H9 (cell line): ENCODE results near the gene ZNF490. TPM values are rescaled to one million over a fixed set of nuclear protein-coding genes. Genes with fewer than 3 reads are reported as not detected.

Experiments used
- DNase-seq: peaks from one replicate; pipeline ENCODE4 v3.0.0-alpha.2; 2017
- H2AFZ ChIP-seq: one replicate; pipeline ENCODE4 v1.6.1; 2013; ENCODE audit warnings: mild to moderate bottlenecking, low read length, control low read depth, moderate library complexity
- H2AK5ac ChIP-seq: 2 replicates; pipeline ENCODE4 v1.6.1; 2013; ENCODE audit warnings: low read length, control low read depth, mixed read lengths; ENCODE audit not compliant: insufficient read length
- H2BK120ac ChIP-seq: one replicate; pipeline ENCODE4 v1.6.1; 2013; ENCODE audit warnings: low read depth, mild to moderate bottlenecking, low read length, control low read depth, inconsistent platforms; ENCODE audit not compliant: poor library complexity, severe bottlenecking
- H2BK12ac ChIP-seq: 2 replicates; pipeline ENCODE4 v1.6.1; 2013; ENCODE audit warnings: low read length, control low read depth, mixed read lengths, low read depth; ENCODE audit not compliant: insufficient read length
- H2BK15ac ChIP-seq: 2 replicates; pipeline ENCODE4 v1.6.1; 2013; ENCODE audit warnings: low read depth, low read length, control low read depth
- H2BK20ac ChIP-seq: one replicate; pipeline ENCODE4 v1.6.1; 2013; ENCODE audit warnings: low read depth, mild to moderate bottlenecking, low read length, control low read depth, inconsistent platforms; ENCODE audit not compliant: poor library complexity, severe bottlenecking
- H2BK5ac ChIP-seq: 2 replicates; pipeline ENCODE4 v1.6.1; 2013; ENCODE audit warnings: low read length, control low read depth, mixed read lengths; ENCODE audit not compliant: insufficient read length
- H3K14ac ChIP-seq: 2 replicates; pipeline ENCODE4 v1.6.1; 2013; ENCODE audit warnings: low read length, control low read depth; ENCODE audit not compliant: insufficient read depth
- H3K18ac ChIP-seq: 2 replicates; pipeline ENCODE4 v1.6.1; 2013; ENCODE audit warnings: low read depth, mild to moderate bottlenecking, mixed read lengths, low read length, control low read depth; ENCODE audit not compliant: insufficient read length
- H3K23ac ChIP-seq: 2 replicates; pipeline ENCODE4 v1.6.1; 2013; ENCODE audit warnings: low read length, control low read depth, mixed read lengths, low read depth; ENCODE audit not compliant: insufficient read length
- H3K23me2 ChIP-seq: 2 replicates; pipeline ENCODE4 v1.6.1; 2013; ENCODE audit warnings: low read depth, mild to moderate bottlenecking, mixed read lengths, low read length, control low read depth; ENCODE audit not compliant: insufficient read length, poor library complexity, severe bottlenecking
- H3K27ac ChIP-seq: 2 replicates; pipeline ENCODE4 v1.5.1; 2013; ENCODE audit warnings: low read length, control low read depth, mixed read lengths, low read depth; ENCODE audit not compliant: insufficient read length
- H3K27me3 ChIP-seq: 2 replicates; pipeline ENCODE4 v1.6.1; 2013; ENCODE audit warnings: low read length, control low read depth, inconsistent platforms; ENCODE audit not compliant: insufficient read depth
- H3K4ac ChIP-seq: 2 replicates; pipeline ENCODE4 v1.6.1; 2013; ENCODE audit warnings: low read depth, mild to moderate bottlenecking, control low read depth, inconsistent platforms, low read length, moderate library complexity
- H3K4me1 ChIP-seq: 2 replicates; pipeline ENCODE4 v1.6.1; 2013; ENCODE audit warnings: low read length, control low read depth, inconsistent platforms; ENCODE audit not compliant: insufficient read depth
- H3K4me2 ChIP-seq: 2 replicates; pipeline ENCODE4 v1.6.1; 2013; ENCODE audit warnings: low read length, control low read depth, mixed read lengths; ENCODE audit not compliant: insufficient read length, insufficient read depth
- H3K56ac ChIP-seq: 2 replicates; pipeline ENCODE4 v1.6.1; 2013; ENCODE audit warnings: low read depth, mild to moderate bottlenecking, mixed read lengths, low read length, control low read depth; ENCODE audit not compliant: insufficient read length
- H3K79me1 ChIP-seq: 2 replicates; pipeline ENCODE4 v1.6.1; 2013; ENCODE audit warnings: low read depth, mild to moderate bottlenecking, moderate library complexity, low read length, control low read depth, inconsistent platforms; ENCODE audit not compliant: insufficient read depth, poor library complexity, severe bottlenecking
- H3K79me2 ChIP-seq: 2 replicates; pipeline ENCODE4 v1.6.1; 2013; ENCODE audit warnings: low read length, control low read depth, inconsistent platforms; ENCODE audit not compliant: insufficient read depth
- H3K9ac ChIP-seq: 2 replicates; pipeline ENCODE4 v1.6.1; 2013; ENCODE audit warnings: low read length, control low read depth, mixed read lengths; ENCODE audit not compliant: insufficient read length; ENCODE audit errors: extremely low read depth
- H3K9me3 ChIP-seq: one replicate; pipeline ENCODE4 v1.6.1; 2013; ENCODE audit warnings: low read depth, low read length, inconsistent platforms; ENCODE audit not compliant: control insufficient read depth
- H3T11ph ChIP-seq: one replicate; pipeline ENCODE4 v1.6.1; 2013; ENCODE audit warnings: mild to moderate bottlenecking, low read length, control low read depth, inconsistent platforms
- H4K20me1 ChIP-seq: one replicate; pipeline ENCODE4 v1.6.1; 2013; ENCODE audit not compliant: control insufficient read depth, insufficient read length, insufficient read depth
- H4K5ac ChIP-seq: 2 replicates; pipeline ENCODE4 v1.6.1; 2013; ENCODE audit warnings: low read depth, mild to moderate bottlenecking, mixed read lengths, low read length, control low read depth; ENCODE audit not compliant: insufficient read length
- H4K8ac ChIP-seq: replicated peaks from 2 replicates; pipeline ENCODE4 v1.6.1; 2013; ENCODE audit warnings: low read length, control low read depth, mixed read lengths, low read depth; ENCODE audit not compliant: insufficient read length
- H4K91ac ChIP-seq: 2 replicates; pipeline ENCODE4 v1.6.1; 2013; ENCODE audit warnings: low read depth, mild to moderate bottlenecking, moderate library complexity, mixed read lengths, low read length, control low read depth; ENCODE audit not compliant: insufficient read length
- H3K27ac Mint-ChIP-seq, 3 experiments: 2 replicates in 2 of 3; 3 replicates in 1 of 3; pipeline ENCODE4 v1.8.0; 2020 to 2021; ENCODE audit warnings: mixed read lengths in 3 of 3, mild to moderate bottlenecking in 1 of 3, moderate library complexity in 1 of 3
- H3K27me3 Mint-ChIP-seq: 2 replicates; pipeline ENCODE4 v1.8.0; 2021; ENCODE audit warnings: low read depth, mild to moderate bottlenecking, moderate library complexity, mixed read lengths
- H3K36me3 Mint-ChIP-seq, 3 experiments: 2 replicates in 2 of 3; 3 replicates in 1 of 3; pipeline ENCODE4 v1.8.0; 2020 to 2021; ENCODE audit warnings: low read depth in 3 of 3, mixed read lengths in 3 of 3; ENCODE audit not compliant: insufficient read depth in 1 of 3
- H3K4me1 Mint-ChIP-seq, 2 experiments: 2 replicates each; pipeline ENCODE4 v1.8.0; 2020; ENCODE audit warnings: mixed read lengths in 2 of 2
- H3K4me3 Mint-ChIP-seq, 2 experiments: 2 replicates in 1 of 2; 3 replicates in 1 of 2; pipeline ENCODE4 v1.8.0; 2020 to 2021; ENCODE audit warnings: mild to moderate bottlenecking in 2 of 2, mixed read lengths in 2 of 2, moderate library complexity in 1 of 2
- H3K9me3 Mint-ChIP-seq, 2 experiments: 2 replicates in 1 of 2; 3 replicates in 1 of 2; pipeline ENCODE4 v1.8.0; 2020; ENCODE audit warnings: mild to moderate bottlenecking in 2 of 2, mixed read lengths in 2 of 2, moderate library complexity in 1 of 2
- CTCF ChIP-seq: fragments of 200-600 bp; sonication (generic); conservative IDR thresholded peaks from 3 replicates; pipeline ENCODE4 v1.8.0; 2021; ENCODE audit warnings: antibody characterized with exemption, mild to moderate bottlenecking
- WGBS: extraction: QIAGEN DNeasy Blood & Tissue Kit; methylation state at CpG from one replicate; pipeline ENCODE4 v1.1.7; 2013; ENCODE audit warnings: missing lambda C conversion rate, low lambda C conversion rate, mixed read lengths; ENCODE audit not compliant: insufficient read length; ENCODE audit errors: extremely low coverage; 5-methylcytosine and 5-hydroxymethylcytosine counted together
- total RNA-seq: library from RNA; stranded (reverse); gene quantifications from 2 replicates; pipeline ENCODE4 v1.2.1, GENCODE V29; 2021

The ZNF490 gene
- total RNA-seq, 1 experiment from 2014 or later = 10.1 TPM

- Histone ChIP-seq H2BK12ac (no peak overlapping the region), H3K14ac (no peak overlapping the region), H2BK5ac (no peak overlapping the region), H3K23me2 (no peaks in the 10 kb centered on the region), H3T11ph (no peak overlapping the region), H4K5ac (no peak overlapping the region), H3K9ac (no peak overlapping the region), H4K8ac (no peak overlapping the region), H2BK20ac (no peak overlapping the region), H3K27me3 (no peaks in the 10 kb centered on the region), H3K79me2 (no peaks in the 10 kb centered on the region), H3K23ac (no peak overlapping the region), H3K4ac (no peak overlapping the region), H3K9me3 (no peaks in the 10 kb centered on the region), H2AFZ (no peak overlapping the region), H4K20me1 (no peaks in the 10 kb centered on the region), H2BK15ac (no peak overlapping the region), H2BK120ac (peak overlapping the region; percentile 28), H3K4me2 (no peak overlapping the region), H3K79me1 (no peaks in the 10 kb centered on the region), H4K91ac (no peak overlapping the region), H3K27ac (no peak overlapping the region), H3K56ac (no peak overlapping the region), H3K4me1 (no peaks in the 10 kb centered on the region), H2AK5ac (no peak overlapping the region), H3K18ac (no peak overlapping the region)
- peak; percentile 90 for DNase-seq
- Mint-ChIP-seq H3K4me1 (peaks cover 2% of the 10 kb centered on the region in 2 experiments), H3K4me3 (peak overlapping the region in 1 of 2 experiments; percentile 6; a peak in 1 of 5 replicates), H3K36me3 (no peaks in the 10 kb centered on the region), H3K27ac (peak overlapping the region in 1 of 3 experiments; percentile 75; a peak in 1 of 7 replicates), H3K27me3 (peaks cover 5% of the 10 kb centered on the region), H3K9me3 (peaks cover 1 to 3% of the 10 kb centered on the region in 2 experiments; a peak in 3 of 5 replicates)
- peak; percentile 95 for TF ChIP-seq CTCF
- no CpG with 5 or more reads among the region's 19 CpGs for WGBS
These were observed 46.5 kb downstream of the ZNF490 start for GRCh38 chr19:12564016-12564664.
